Thyroid gland (tissue), 4 donors: ENCODE data around the gene SURF4. TPM values are rescaled to one million over a fixed set of nuclear protein-coding genes. Genes with fewer than 3 reads are reported as not detected.

Source experiments
- DNase-seq, 2 donors: peaks; one replicate each; pipeline ENCODE4 v3.0.0-alpha.2; 2019
- H3K27ac ChIP-seq, 3 donors: fragments of 200-600 bp; sonication (generic); 1 replicate in 2 of 3; 2 replicates in 1 of 3; pipeline ENCODE4 v1.5.1; 2016 to 2019; ENCODE audit warnings: mild to moderate bottlenecking in 1 of 3, moderate library complexity in 1 of 3
- H3K27me3 ChIP-seq: fragments of 200-600 bp; sonication (generic); one replicate; pipeline ENCODE4 v1.5.1; 2019
- H3K36me3 ChIP-seq, 2 donors: fragments of 200-600 bp; sonication (generic); one replicate each; pipeline ENCODE4 v1.5.1; 2016 to 2019
- H3K4me1 ChIP-seq, 2 donors: fragments of 200-600 bp; sonication (generic); one replicate each; pipeline ENCODE4 v1.5.1; 2017 to 2019
- H3K4me3 ChIP-seq, 3 donors: fragments of 200-600 bp; sonication (generic); replicated peaks in 1 of 3; 1 replicate in 2 of 3; 2 replicates in 1 of 3; pipeline ENCODE4 v1.5.1; 2016; ENCODE audit warnings: mild to moderate bottlenecking in 1 of 3
- H3K9me3 ChIP-seq: fragments of 200-600 bp; sonication (generic); one replicate; pipeline ENCODE4 v1.5.1; 2017
- POLR2A ChIP-seq, 2 donors: fragments of 450-650 bp; IDR thresholded peaks; one replicate each; pipeline ENCODE4 v1.6.1; 2017; ENCODE audit warnings: antibody characterized with exemption in 2 of 2, mild to moderate bottlenecking in 2 of 2, moderate library complexity in 1 of 2
- WGBS, 2 donors: methylation state at CpG; one replicate each; pipeline ENCODE4 v1.1.5; 2017; 5-methylcytosine and 5-hydroxymethylcytosine counted together
- intact Hi-C: fragments of 100-400 bp; cut with DNase I; formaldehyde crosslinking; loops from one replicate; pipeline ENCODE4 v1.15.1; 2023
- total RNA-seq, 4 donors: library from RNA; depleted of rRNA; stranded (reverse); fragments of >200 nt; gene quantifications; one replicate each; pipeline ENCODE4 v1.2.3, GENCODE V29; 2016
- TF ChIP-seq, protein P1 (sequence below), 6 experiments: fragments of 200-600 bp in 3 of 6; fragments of 450-650 bp in 3 of 6; sonication (generic) in 3 of 6; IDR thresholded peaks; one replicate each; pipeline ENCODE4 v1.5.1; 2016 to 2019; ENCODE audit warnings: antibody characterized with exemption in 6 of 6, mild to moderate bottlenecking in 2 of 6, inconsistent platforms in 1 of 6, moderate library complexity in 1 of 6

Gene SURF4
- total RNA-seq, 4 donors from 2014 or later, result 165 to 253 (median 226) TPM

DNA sequence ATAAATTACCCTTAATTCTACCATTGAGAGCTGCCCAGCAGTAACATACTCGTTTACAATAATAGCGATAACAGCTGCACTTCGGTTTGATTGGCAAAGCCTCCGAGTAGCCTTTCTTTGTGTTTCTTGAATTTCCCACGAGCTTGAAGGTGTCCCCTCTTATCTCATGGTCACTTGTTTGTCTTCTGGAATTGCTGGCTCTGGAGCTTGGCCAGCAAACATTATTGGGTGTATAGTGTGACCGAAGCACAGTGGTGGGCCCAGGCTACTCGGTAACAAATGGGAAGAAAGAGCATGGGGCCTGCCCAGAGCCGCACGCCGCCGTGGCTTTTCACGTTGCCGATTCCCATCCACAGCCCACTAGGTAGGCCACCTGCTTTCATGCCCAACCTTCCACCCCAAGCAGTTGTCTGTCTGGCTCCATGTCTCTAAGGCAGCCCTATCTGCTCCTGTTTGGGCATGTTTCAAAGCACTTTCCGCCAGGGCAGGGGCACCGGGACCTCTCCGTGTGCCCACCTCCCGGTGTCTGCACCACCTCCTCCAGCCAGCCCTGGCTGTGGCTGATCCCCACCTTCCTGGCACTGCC is 9.0 kb upstream of the SURF4 start:
- peaks cover 0 to 15% of the 10 kb centered on the region in 2 donors for H3K4me1 ChIP-seq
- H3K27me3 ChIP-seq, result no peaks in the 10 kb centered on the region
- no peaks in the 10 kb centered on the region for H3K36me3 ChIP-seq
- intact Hi-C loops, result no loop called here
- DNase-seq, result no peak
- WGBS, 2 donors, result 89 to 94% methylated on average over 17 of the region's 17 CpGs
- no peak for TF ChIP-seq POLR2A (IDR thresholded peaks at IDR 0.05)
- TF ChIP-seq, protein P1, sequence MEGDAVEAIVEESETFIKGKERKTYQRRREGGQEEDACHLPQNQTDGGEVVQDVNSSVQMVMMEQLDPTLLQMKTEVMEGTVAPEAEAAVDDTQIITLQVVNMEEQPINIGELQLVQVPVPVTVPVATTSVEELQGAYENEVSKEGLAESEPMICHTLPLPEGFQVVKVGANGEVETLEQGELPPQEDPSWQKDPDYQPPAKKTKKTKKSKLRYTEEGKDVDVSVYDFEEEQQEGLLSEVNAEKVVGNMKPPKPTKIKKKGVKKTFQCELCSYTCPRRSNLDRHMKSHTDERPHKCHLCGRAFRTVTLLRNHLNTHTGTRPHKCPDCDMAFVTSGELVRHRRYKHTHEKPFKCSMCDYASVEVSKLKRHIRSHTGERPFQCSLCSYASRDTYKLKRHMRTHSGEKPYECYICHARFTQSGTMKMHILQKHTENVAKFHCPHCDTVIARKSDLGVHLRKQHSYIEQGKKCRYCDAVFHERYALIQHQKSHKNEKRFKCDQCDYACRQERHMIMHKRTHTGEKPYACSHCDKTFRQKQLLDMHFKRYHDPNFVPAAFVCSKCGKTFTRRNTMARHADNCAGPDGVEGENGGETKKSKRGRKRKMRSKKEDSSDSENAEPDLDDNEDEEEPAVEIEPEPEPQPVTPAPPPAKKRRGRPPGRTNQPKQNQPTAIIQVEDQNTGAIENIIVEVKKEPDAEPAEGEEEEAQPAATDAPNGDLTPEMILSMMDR (IDR thresholded peaks at IDR 0.05), result no peak
- H3K9me3 ChIP-seq, result no peaks in the 10 kb centered on the region
- H3K27ac ChIP-seq, result no peak overlapping the region
- H3K4me3 ChIP-seq, result no peak overlapping the region

DNA sequence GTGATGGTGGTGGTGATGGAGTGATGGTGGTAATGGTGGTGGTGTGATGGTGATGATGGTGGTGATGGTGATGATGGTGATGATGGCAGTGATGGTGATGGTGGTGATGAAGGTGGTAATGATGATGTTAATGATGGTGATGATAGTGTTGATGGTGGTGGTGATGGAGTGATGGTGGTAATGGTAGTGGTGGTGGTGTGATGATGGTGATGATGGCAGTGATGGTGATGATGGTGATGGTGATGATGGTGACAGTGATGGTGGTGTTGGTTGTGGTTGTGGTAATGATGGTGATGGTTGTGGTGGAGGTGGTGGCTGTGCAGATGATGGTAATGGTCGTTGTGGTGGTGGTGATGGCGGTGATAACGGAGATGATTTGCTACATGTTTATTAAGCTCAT is 7.6 kb upstream of the SURF4 start:
- intact Hi-C loops, result no loop called here
- Histone ChIP-seq H3K27me3 (no peaks in the 10 kb centered on the region), H3K36me3 (no peaks in the 10 kb centered on the region), H3K4me1 (peaks cover 0 to 11% of the 10 kb centered on the region in 2 donors), H3K9me3 (no peaks in the 10 kb centered on the region), H3K4me3 (no peak overlapping the region), H3K27ac (no peak overlapping the region)
- no peak for DNase-seq
- WGBS, 2 donors, result 93 to 95% methylated on average over 3 of the region's 3 CpGs
- TF ChIP-seq, protein P1 (IDR thresholded peaks at IDR 0.05), result no peak
- TF ChIP-seq POLR2A (IDR thresholded peaks at IDR 0.05), result no peak

DNA sequence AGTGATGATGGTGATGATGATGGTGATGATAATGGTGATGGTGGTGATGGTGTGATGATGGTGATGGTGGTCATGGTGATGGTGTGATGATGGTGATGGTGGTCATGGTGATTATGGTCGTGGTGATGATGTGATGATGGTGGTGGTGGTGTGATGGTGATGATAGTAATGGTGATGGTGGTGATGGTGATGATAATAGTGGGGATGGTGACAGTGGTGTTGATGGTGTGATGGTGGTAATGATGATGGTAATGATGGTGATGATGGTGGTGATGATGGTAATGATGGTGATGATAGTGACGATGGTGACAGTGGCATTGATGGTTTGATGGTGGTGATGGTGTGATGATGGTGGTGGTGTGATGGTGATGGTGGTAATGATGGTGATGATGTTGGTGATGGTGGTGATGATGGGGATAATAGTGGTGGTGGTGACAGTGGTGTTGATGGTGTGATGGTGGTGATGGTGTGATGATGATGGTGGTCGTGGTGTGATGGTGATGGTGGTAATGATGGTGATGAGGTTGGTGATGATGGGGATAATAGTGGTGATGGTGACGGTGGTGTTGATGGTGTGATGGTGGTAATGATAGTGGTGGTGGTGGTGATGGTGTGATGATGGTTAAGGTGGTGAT is 6.8 kb upstream of the SURF4 start:
- intact Hi-C loops, result no loop called here
- no peaks in the 10 kb centered on the region for H3K9me3 ChIP-seq
- TF ChIP-seq POLR2A (IDR thresholded peaks at IDR 0.05), result no peak
- WGBS, 2 donors, result 90 to 93% methylated on average over 4 of the region's 4 CpGs
- H3K4me1 ChIP-seq, result peaks cover 0 to 3% of the 10 kb centered on the region in 2 donors
- no peak for DNase-seq
- no peak overlapping the region for H3K27ac ChIP-seq
- no peaks in the 10 kb centered on the region for H3K36me3 ChIP-seq
- no peak overlapping the region for H3K4me3 ChIP-seq
- H3K27me3 ChIP-seq, result no peaks in the 10 kb centered on the region

DNA sequence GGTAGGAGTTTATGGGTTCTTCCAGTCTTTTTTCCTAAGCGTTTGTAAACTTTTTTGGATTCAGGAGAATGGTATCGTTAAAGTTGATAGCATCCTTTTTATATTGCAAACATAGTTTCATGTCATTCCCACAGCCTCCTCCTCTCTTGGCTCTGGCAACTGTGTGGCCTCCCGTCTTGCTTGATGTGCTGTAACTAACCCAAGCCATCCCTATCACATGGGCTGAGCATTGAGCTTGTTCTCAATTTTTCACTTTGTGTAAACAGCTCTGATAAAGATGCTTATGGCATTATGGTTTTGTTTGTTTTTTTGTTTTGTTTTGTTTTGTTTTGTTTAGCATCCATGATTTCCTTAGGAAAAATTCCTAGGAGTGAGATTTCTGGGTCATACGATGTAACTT is 4.9 kb upstream of the SURF4 start:
- no peak overlapping the region for H3K27ac ChIP-seq
- no peak overlapping the region for H3K4me3 ChIP-seq
- DNase-seq, result no peak
- H3K27me3 ChIP-seq, result no peaks in the 10 kb centered on the region
- WGBS, 2 donors, result 82 to 86% methylated on average over 4 of the region's 4 CpGs
- no peaks in the 10 kb centered on the region for H3K9me3 ChIP-seq
- TF ChIP-seq, protein P1 (IDR thresholded peaks at IDR 0.05), result no peak
- TF ChIP-seq POLR2A (IDR thresholded peaks at IDR 0.05), result no peak
- H3K36me3 ChIP-seq, result no peaks in the 10 kb centered on the region
- intact Hi-C loops, result no loop called here
- peaks cover 3 to 8% of the 10 kb centered on the region in 2 donors for H3K4me1 ChIP-seq

DNA sequence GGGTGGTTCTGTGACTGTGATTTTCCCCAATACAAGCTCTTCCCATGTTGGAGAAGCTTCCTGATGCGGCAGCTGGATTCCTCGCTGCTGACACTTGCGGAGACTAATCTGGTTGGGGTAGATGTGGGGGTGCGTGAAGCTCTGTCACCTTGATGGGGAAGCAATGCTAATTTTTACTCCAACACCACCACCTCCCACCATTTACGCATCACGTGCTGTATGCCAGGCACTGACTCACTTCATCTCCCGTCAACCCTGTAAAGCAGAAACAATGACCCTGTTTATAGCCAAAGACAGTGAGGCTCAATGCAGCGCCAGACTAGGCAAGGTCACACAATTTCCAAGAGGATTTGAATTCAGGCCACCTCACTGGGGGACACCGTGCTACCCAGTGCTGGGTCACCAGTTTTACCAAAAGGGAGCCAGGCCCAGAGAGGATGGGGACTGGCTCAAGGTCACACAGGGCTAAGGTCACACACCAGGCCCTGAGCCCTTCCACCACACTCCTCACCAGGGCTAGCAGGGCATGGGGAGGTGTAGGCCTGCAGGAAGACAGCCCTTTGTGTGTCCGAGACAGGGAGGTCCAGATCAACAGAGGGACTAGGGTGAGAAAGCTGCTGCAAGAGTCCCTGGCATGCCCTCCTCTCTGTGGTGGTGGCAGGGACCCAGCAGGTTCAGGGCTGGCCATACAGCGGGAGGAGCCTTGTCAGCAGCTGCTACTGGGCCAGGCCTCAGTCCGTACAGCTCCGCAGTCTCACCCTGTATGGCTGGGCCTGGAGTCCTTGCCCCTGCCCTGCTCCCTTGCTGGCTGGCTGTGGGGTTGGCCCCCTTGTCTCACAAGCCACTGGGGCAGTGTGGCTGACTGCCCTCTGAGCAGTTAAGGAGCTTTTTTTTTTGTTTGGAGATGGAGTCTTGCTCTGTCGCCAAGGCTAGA is 3.6 kb upstream of the SURF4 start:
- Histone ChIP-seq H3K4me1 (peaks cover 8 to 11% of the 10 kb centered on the region in 2 donors), H3K36me3 (no peaks in the 10 kb centered on the region), H3K27me3 (no peaks in the 10 kb centered on the region), H3K4me3 (no peak overlapping the region), H3K27ac (no peak overlapping the region), H3K9me3 (no peaks in the 10 kb centered on the region)
- intact Hi-C loops, result loop anchor here (5.0 kb wide), 1 partner anchor 42 kb away; the partner anchor contains the start of gene SURF6
- 94% methylated on average over 11 to 12 of the region's 14 CpGs for WGBS, 2 donors
- DNase-seq, result no peak
- TF ChIP-seq, protein P1 (IDR thresholded peaks at IDR 0.05), result no peak
- TF ChIP-seq POLR2A (IDR thresholded peaks at IDR 0.05), result no peak
